GM18873 (cell line): Measurements from ENCODE around the gene TPBG.
A peak's percentile ranks its signal among the peaks of the same experiment; 100 is the strongest.
"Not testable (repeated sequence)": the region's sequence is repeated elsewhere in the genome, so short reads cannot be mapped to it uniquely, and the experiment has no call there.

Source experiments
- ATAC-seq: cut with Tn5 transposase; IDR thresholded peaks from one replicate; pipeline ENCODE4 v1.9.1; 2021; ENCODE audit warnings: mild to moderate bottlenecking, moderate library complexity, moderate number of reproducible peaks; ENCODE audit not compliant: unreplicated experiment, low FRiP score

TPBG gene

DNA sequence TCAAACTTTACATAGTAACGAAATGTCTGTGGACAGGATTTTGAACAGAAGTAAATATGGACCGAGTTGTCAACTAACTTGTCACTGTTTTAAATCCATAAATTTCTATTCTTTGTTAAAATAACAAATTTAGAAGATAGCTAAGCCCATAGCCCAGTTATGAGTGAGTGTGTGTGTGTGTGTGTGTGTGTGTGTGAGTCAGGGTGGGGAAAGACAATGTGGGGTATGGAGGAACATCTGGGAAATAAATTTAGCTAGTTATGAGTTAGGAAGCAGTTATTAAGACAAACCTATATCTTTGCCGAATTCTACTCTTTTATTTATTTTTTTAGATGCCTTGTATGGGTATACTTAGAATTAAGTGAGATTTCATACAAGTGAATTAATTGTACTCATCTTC is 9.0 kb downstream of the TPBG start:
- ATAC-seq, result no peak

GRCh38 chr6:82374516-82374915 is 10.9 kb downstream of the TPBG start:
- ATAC-seq, result no peak

DNA sequence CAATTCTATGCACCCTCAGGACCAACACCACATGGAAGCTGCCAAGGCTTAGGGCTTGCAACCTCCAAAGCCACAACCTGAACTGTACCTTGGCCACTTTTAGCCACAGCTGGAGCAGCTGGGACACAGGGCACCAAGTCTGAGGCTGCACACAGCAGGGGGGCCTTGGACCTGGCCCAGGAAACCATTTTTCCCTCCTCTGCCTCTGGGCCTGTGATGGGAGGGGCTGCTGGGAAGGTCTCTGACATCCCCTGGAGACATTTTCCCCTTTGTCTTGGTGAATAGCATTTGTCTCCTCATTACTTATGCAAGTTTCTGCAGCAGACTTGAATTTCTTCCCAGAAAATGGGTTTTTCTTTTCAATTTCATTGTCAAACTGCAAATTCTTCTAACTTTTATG is 13.0 kb downstream of the TPBG start:
- no peak for ATAC-seq

- no peak for ATAC-seq
These were observed 17.1 kb downstream of the TPBG start for GRCh38 chr6:82380566-82381185.

- ATAC-seq, result peak; percentile 92
These were observed 17.7 kb downstream of the TPBG start for GRCh38 chr6:82381278-82381677.

GRCh38 chr6:82385102-82385501 is 21.5 kb downstream of the TPBG start:
- ATAC-seq, result no peak

DNA sequence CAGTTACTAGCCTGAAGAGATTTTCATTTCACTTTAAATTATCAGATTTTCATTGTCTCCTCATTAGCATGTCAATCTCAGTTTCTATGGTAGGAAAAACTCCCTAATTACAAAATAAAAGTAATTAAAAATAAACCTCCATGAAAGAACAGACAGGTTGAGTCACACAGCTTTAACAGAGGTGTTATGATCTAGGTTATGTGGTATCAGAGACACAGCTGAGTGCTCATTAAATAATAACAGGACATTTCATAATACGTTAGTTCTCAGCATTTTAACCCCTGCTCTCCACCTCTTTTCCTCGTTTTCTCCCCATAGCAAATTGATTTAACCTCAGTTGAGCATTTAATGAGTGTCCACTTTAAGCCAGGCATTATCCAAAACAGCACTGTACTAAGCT is 21.9 kb downstream of the TPBG start:
- no peak for ATAC-seq

DNA sequence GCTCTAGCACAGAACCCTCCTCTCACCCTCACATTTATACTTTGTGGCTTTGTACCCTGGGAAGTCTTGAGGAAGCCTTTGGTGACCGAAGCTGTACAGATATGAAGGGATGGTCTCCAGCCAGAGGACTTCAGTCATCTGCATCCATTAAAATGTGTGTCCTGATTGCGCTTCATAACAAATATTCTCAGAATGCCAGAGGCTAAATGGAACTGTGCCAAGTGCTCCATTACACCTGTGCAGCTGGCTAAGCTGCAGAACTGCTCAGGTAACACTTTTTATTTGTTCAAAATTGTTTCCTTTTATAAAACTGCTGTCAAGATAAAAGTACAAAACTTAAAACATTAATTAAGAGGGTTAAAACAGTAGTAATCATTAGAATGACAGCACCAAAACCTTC is 22.3 kb downstream of the TPBG start:
- no peak for ATAC-seq

DNA sequence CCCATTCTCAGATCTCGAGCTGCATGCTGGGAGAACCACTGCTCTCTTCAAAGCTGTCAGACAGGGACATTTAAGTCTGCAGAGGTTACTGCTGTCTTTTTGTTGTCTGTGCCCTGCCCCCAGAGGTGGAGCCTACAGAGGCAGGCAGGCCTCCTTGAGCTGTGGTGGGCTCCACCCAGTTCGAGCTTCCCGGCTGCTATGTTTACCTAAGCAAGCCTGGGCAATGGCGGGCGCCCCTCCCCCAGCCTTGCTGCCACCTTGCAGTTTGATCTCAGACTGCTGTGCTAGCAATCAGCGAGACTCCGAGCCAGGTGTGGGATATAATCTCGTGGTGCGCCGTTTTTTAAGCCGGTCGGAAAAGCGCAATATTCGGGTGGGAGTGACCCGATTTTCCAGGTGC is 31.2 kb downstream of the TPBG start:
- ATAC-seq, result not testable (repeated sequence)

DNA sequence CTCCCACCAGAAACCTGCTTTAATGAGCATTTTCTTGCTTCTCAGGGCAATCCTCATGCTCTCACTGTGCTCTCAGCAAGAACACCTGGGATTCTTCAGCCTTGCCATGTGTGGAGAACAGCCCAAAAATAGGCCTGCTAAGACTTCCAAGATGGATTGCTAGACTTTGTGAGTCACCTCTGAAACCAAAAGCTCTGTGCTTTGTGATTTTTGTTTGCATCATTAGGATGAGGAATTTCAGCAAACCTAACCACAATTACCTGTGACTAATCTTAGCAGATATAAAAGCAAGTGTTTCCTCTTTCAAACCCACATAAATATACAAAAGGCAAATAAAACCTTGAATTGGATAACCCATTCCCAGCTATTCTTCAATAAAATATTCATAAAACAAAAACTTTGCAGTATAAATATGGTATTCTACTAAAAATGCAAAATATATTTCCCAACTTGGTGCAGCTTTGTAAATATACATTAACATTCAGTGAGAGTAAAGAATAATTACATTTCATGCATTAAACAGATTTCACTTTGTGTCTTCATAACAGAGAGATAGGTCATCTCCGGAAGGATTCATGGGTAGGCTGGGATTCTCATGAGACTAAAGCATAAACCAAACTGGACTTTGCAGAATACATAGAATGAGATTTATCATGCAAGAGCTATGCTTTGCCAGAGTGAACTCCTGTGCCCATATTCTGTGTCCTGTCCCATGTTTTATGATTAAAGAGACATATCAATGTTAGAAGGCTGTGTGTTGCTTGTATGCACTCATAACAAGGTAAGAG is 33.5 kb downstream of the TPBG start:
- ATAC-seq, result no peak

- no peak for ATAC-seq
These were observed 34.5 kb downstream of the TPBG start for GRCh38 chr6:82397962-82398692.

GRCh38 chr6:82408952-82409431 is 45.4 kb downstream of the TPBG start:
- peak; percentile 41 for ATAC-seq

DNA sequence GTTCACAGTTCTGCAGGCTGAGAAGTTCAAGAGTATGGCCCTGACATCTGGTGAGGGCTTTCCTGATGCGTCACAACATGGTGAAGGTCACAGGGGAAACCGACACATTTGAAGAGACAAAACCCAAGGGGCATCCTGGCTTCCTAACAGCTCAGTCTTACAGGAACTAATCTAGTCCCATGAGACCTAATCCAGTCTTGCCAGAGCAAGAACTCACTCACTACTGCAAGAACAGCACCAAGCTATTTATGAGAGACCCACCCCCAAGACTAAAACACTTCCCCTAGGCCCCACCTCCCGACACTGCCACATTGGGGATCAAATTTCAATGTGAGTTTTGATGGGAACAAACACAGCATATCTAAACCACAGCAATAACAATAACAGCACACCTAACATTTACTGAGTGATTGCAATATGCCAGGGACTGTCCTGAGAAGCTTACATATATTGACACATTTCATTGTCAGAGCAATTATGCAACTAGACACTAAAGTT is 46.6 kb downstream of the TPBG start:
- no peak for ATAC-seq

GRCh38 chr6:82413868-82414267 is 50.3 kb downstream of the TPBG start:
- ATAC-seq, result no peak

- no peak for ATAC-seq
These were observed 52.2 kb downstream of the TPBG start for GRCh38 chr6:82415820-82416219.

DNA sequence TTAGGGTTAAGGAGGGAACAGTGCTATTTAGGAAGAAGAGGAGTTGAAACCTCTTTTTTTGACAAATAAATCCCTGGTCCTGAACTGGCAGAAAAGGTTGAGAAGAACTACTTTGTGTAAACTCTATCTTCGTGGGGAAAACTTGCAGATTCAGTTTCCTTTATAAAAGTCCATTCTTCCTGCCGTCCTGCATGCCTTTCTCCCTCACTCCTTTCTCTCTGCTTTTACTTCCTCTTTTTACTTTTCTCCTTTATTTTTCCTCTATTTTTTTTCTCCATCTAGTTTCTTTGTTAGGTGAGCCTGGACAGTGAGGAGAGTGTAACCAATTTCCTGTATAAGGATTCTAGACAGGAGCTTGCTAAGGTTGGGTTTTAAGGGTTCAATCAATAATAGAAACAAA is 52.7 kb downstream of the TPBG start:
- no peak for ATAC-seq
